Mesendoderm (in vitro differentiated cells): Measurements from ENCODE around the gene EML4.

Experiments used
- DNase-seq: peaks from one replicate; pipeline ENCODE4 v3.0.0; 2013
- H2AK5ac ChIP-seq: 2 replicates; pipeline ENCODE4 v1.6.1; 2013; ENCODE audit warnings: low read length, inconsistent platforms
- H2BK120ac ChIP-seq: 2 replicates; pipeline ENCODE4 v1.6.1; 2013; ENCODE audit warnings: low read depth, mild to moderate bottlenecking, low read length, moderate library complexity, mixed read lengths
- H2BK15ac ChIP-seq: replicated peaks from 2 replicates; pipeline ENCODE4 v1.6.1; 2013; ENCODE audit warnings: low read depth, mild to moderate bottlenecking, moderate library complexity
- H2BK5ac ChIP-seq: 2 replicates; pipeline ENCODE4 v1.6.1; 2013; ENCODE audit warnings: low read length, inconsistent platforms
- H3K18ac ChIP-seq: 2 replicates; pipeline ENCODE4 v1.6.1; 2013; ENCODE audit warnings: mild to moderate bottlenecking, low read length, mixed read lengths
- H3K23ac ChIP-seq: one replicate; pipeline ENCODE4 v1.6.1; 2013; ENCODE audit warnings: low read length
- H3K27ac ChIP-seq: 2 replicates; pipeline ENCODE4 v1.5.1; 2013; ENCODE audit warnings: low read depth, mild to moderate bottlenecking, inconsistent platforms, low read length, moderate library complexity
- H3K27me3 ChIP-seq: 2 replicates; pipeline ENCODE4 v1.6.1; 2013; ENCODE audit warnings: low read length, control low read depth, mild to moderate bottlenecking, inconsistent platforms; ENCODE audit not compliant: insufficient read depth, poor library complexity
- H3K36me3 ChIP-seq: 2 replicates; pipeline ENCODE4 v1.6.1; 2013; ENCODE audit warnings: low read length, inconsistent platforms; ENCODE audit not compliant: control insufficient read depth, insufficient read depth
- H3K4ac ChIP-seq: one replicate; pipeline ENCODE4 v1.6.1; 2013; ENCODE audit warnings: low read depth, mild to moderate bottlenecking, low read length, moderate library complexity
- H3K4me1 ChIP-seq: 2 replicates; pipeline ENCODE4 v1.6.1; 2013; ENCODE audit warnings: low read depth, low read length, inconsistent platforms; ENCODE audit not compliant: control insufficient read depth
- H3K4me2 ChIP-seq: 2 replicates; pipeline ENCODE4 v1.6.1; 2013; ENCODE audit warnings: low read length
- H3K4me3 ChIP-seq: 2 replicates; pipeline ENCODE4 v1.5.1; 2013; ENCODE audit warnings: mild to moderate bottlenecking, low read length
- H3K56ac ChIP-seq: one replicate; pipeline ENCODE4 v1.6.1; 2013; ENCODE audit warnings: low read length
- H3K79me1 ChIP-seq: 2 replicates; pipeline ENCODE4 v1.6.1; 2013; ENCODE audit warnings: low read length, inconsistent platforms
- H3K79me2 ChIP-seq: 2 replicates; pipeline ENCODE4 v1.6.1; 2013; ENCODE audit warnings: mild to moderate bottlenecking, low read length; ENCODE audit not compliant: control insufficient read depth, insufficient read depth
- H3K9ac ChIP-seq: 2 replicates; pipeline ENCODE4 v1.6.1; 2013; ENCODE audit warnings: low read length, inconsistent platforms
- H4K5ac ChIP-seq: one replicate; pipeline ENCODE4 v1.6.1; 2013; ENCODE audit warnings: low read length
- H4K8ac ChIP-seq: one replicate; pipeline ENCODE4 v1.6.1; 2013; ENCODE audit warnings: low read depth, mild to moderate bottlenecking, control low read depth, low read length, moderate library complexity
- WGBS: extraction: QIAGEN DNeasy Blood & Tissue Kit; methylation state at CpG from one replicate; pipeline ENCODE4 v1.1.7; 2013; ENCODE audit warnings: low lambda C conversion rate, missing lambda C conversion rate; ENCODE audit not compliant: insufficient coverage; ENCODE audit errors: extremely low coverage; 5-methylcytosine and 5-hydroxymethylcytosine counted together

The EML4 gene

GRCh38 chr2:42156721-42157120 is 12.4 kb upstream of the EML4 start:
- Histone ChIP-seq H2BK5ac (no peak overlapping the region), H3K18ac (no peak overlapping the region), H3K79me1 (no peaks in the 10 kb centered on the region), H3K27me3 (no peaks in the 10 kb centered on the region), H3K4me3 (no peak overlapping the region), H4K5ac (no peak overlapping the region), H3K4me2 (no peak overlapping the region), H3K79me2 (no peaks in the 10 kb centered on the region), H2BK15ac (no peak overlapping the region), H3K9ac (no peak overlapping the region), H3K4me1 (no peaks in the 10 kb centered on the region), H3K23ac (peak overlapping the region; percentile 32), H2AK5ac (no peak overlapping the region), H3K36me3 (no peaks in the 10 kb centered on the region), H4K8ac (no peak overlapping the region), H3K56ac (no peak overlapping the region), H3K4ac (no peak overlapping the region), H2BK120ac (no peak overlapping the region), H3K27ac (no peak overlapping the region)
- DNase-seq, result peak; percentile 65
- no CpG with 5 or more reads among the region's 4 CpGs for WGBS

- no peak overlapping the region for H2AK5ac ChIP-seq
- H2BK120ac ChIP-seq, result no peak overlapping the region
- no peaks in the 10 kb centered on the region for H3K79me2 ChIP-seq
- H2BK15ac ChIP-seq, result no peak overlapping the region
- no peak overlapping the region for H4K8ac ChIP-seq
- H2BK5ac ChIP-seq, result no peak overlapping the region
- H3K4me3 ChIP-seq, result no peak overlapping the region
- H3K18ac ChIP-seq, result no peak overlapping the region
- H3K4me2 ChIP-seq, result no peak overlapping the region
- H3K23ac ChIP-seq, result no peak overlapping the region
- H3K4me1 ChIP-seq, result no peaks in the 10 kb centered on the region
- H3K27ac ChIP-seq, result no peak overlapping the region
- H3K9ac ChIP-seq, result no peak overlapping the region
- H4K5ac ChIP-seq, result no peak overlapping the region
- H3K27me3 ChIP-seq, result no peaks in the 10 kb centered on the region
- H3K79me1 ChIP-seq, result no peaks in the 10 kb centered on the region
- no peaks in the 10 kb centered on the region for H3K36me3 ChIP-seq
- H3K56ac ChIP-seq, result no peak overlapping the region
- DNase-seq, result no peak
- H3K4ac ChIP-seq, result no peak overlapping the region
Measured at GRCh38 chr2:42161444-42161843, 7.7 kb upstream of the EML4 start.

GRCh38 chr2:42163444-42164045 is 5.6 kb upstream of the EML4 start:
- no peak overlapping the region for H3K23ac ChIP-seq
- H3K4me1 ChIP-seq, result no peaks in the 10 kb centered on the region
- no peaks in the 10 kb centered on the region for H3K79me2 ChIP-seq
- no peak overlapping the region for H2BK5ac ChIP-seq
- H4K8ac ChIP-seq, result no peak overlapping the region
- no peak overlapping the region for H3K27ac ChIP-seq
- H3K18ac ChIP-seq, result no peak overlapping the region
- no peaks in the 10 kb centered on the region for H3K27me3 ChIP-seq
- H2BK120ac ChIP-seq, result no peak overlapping the region
- no peak overlapping the region for H3K56ac ChIP-seq
- no peak overlapping the region for H2AK5ac ChIP-seq
- no peak overlapping the region for H3K9ac ChIP-seq
- H2BK15ac ChIP-seq, result no peak overlapping the region
- H3K79me1 ChIP-seq, result no peaks in the 10 kb centered on the region
- H3K4me2 ChIP-seq, result no peak overlapping the region
- no CpG with 5 or more reads among the region's 8 CpGs for WGBS
- H3K4ac ChIP-seq, result no peak overlapping the region
- DNase-seq, result no peak
- no peak overlapping the region for H3K4me3 ChIP-seq
- no peaks in the 10 kb centered on the region for H3K36me3 ChIP-seq
- no peak overlapping the region for H4K5ac ChIP-seq

- Histone ChIP-seq H2BK5ac (no peak overlapping the region), H3K36me3 (no peaks in the 10 kb centered on the region), H4K8ac (no peak overlapping the region), H3K9ac (no peak overlapping the region), H3K4ac (no peak overlapping the region), H2AK5ac (no peak overlapping the region), H3K4me2 (no peak overlapping the region), H4K5ac (no peak overlapping the region), H2BK15ac (no peak overlapping the region), H3K4me1 (no peaks in the 10 kb centered on the region), H3K79me1 (no peaks in the 10 kb centered on the region), H3K27ac (no peak overlapping the region), H3K18ac (no peak overlapping the region), H3K56ac (no peak overlapping the region), H3K23ac (no peak overlapping the region), H3K4me3 (no peak overlapping the region), H3K27me3 (no peaks in the 10 kb centered on the region), H2BK120ac (no peak overlapping the region), H3K79me2 (no peaks in the 10 kb centered on the region)
- WGBS, result no CpG with 5 or more reads among the region's 3 CpGs
- no peak for DNase-seq
Measured at GRCh38 chr2:42164046-42164445, 5.1 kb upstream of the EML4 start.

GRCh38 chr2:42164971-42165370 is 4.2 kb upstream of the EML4 start:
- H3K18ac ChIP-seq, result no peak overlapping the region
- H3K79me1 ChIP-seq, result no peaks in the 10 kb centered on the region
- no peak overlapping the region for H4K5ac ChIP-seq
- H2BK120ac ChIP-seq, result no peak overlapping the region
- no peak overlapping the region for H4K8ac ChIP-seq
- no peak overlapping the region for H2AK5ac ChIP-seq
- peaks cover 6% of the 10 kb centered on the region for H3K79me2 ChIP-seq
- H3K27me3 ChIP-seq, result no peaks in the 10 kb centered on the region
- H3K4ac ChIP-seq, result no peak overlapping the region
- no peaks in the 10 kb centered on the region for H3K36me3 ChIP-seq
- H3K9ac ChIP-seq, result no peak overlapping the region
- no peaks in the 10 kb centered on the region for H3K4me1 ChIP-seq
- H3K56ac ChIP-seq, result no peak overlapping the region
- H2BK5ac ChIP-seq, result no peak overlapping the region
- DNase-seq, result no peak
- no peak overlapping the region for H3K27ac ChIP-seq
- H3K4me2 ChIP-seq, result no peak overlapping the region
- no CpG with 5 or more reads among the region's 1 CpG for WGBS
- H3K4me3 ChIP-seq, result no peak overlapping the region
- no peak overlapping the region for H2BK15ac ChIP-seq
- no peak overlapping the region for H3K23ac ChIP-seq

GRCh38 chr2:42167458-42167857 is 1.7 kb upstream of the EML4 start:
- Histone ChIP-seq H3K4me3 (no peak overlapping the region), H3K79me2 (peaks cover 19% of the 10 kb centered on the region), H4K8ac (no peak overlapping the region), H3K36me3 (no peaks in the 10 kb centered on the region), H3K4me2 (no peak overlapping the region), H3K4me1 (no peaks in the 10 kb centered on the region), H3K4ac (no peak overlapping the region), H3K18ac (no peak overlapping the region), H2BK5ac (no peak overlapping the region), H4K5ac (no peak overlapping the region), H3K23ac (no peak overlapping the region), H3K56ac (no peak overlapping the region), H2BK15ac (no peak overlapping the region), H3K9ac (no peak overlapping the region), H3K27me3 (no peaks in the 10 kb centered on the region), H3K27ac (no peak overlapping the region), H2BK120ac (no peak overlapping the region), H2AK5ac (no peak overlapping the region), H3K79me1 (no peaks in the 10 kb centered on the region)
- no CpG with 5 or more reads among the region's 2 CpGs for WGBS
- DNase-seq, result no peak
